ENCODE measurements around the gene RAI1.
A peak's percentile ranks its signal among the peaks of the same experiment; 100 is the strongest.

The RAI1 gene

DNA sequence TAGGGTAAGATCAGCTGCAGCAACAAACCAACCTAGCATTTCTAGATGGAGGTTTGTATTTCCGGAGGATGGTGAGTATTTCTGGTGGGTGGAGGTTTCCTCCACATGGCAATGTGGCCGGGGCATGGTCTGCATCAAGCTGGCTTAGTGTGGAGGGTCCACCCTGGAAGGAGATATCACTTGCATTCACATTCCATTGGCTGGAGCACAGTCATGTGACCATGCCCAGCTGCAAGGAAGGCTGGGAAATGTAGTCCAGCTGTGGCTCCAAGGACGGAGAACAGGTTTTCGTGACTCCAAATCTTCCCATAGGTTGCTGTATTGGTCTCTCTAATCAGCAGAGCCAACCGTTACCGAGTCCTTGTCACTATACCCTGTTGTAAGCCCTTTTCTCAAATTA, 68.7 kb downstream of the RAI1 start (continued):
- TF ChIP-seq, protein P1, sequence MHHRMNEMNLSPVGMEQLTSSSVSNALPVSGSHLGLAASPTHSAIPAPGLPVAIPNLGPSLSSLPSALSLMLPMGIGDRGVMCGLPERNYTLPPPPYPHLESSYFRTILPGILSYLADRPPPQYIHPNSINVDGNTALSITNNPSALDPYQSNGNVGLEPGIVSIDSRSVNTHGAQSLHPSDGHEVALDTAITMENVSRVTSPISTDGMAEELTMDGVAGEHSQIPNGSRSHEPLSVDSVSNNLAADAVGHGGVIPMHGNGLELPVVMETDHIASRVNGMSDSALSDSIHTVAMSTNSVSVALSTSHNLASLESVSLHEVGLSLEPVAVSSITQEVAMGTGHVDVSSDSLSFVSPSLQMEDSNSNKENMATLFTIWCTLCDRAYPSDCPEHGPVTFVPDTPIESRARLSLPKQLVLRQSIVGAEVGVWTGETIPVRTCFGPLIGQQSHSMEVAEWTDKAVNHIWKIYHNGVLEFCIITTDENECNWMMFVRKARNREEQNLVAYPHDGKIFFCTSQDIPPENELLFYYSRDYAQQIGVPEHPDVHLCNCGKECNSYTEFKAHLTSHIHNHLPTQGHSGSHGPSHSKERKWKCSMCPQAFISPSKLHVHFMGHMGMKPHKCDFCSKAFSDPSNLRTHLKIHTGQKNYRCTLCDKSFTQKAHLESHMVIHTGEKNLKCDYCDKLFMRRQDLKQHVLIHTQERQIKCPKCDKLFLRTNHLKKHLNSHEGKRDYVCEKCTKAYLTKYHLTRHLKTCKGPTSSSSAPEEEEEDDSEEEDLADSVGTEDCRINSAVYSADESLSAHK (tag by site-specific recombination; IDR thresholded peaks at IDR 0.05): no peak
- 0 out of 2 replicates have a peak, but pooled peaks have one; percentile 34 for TF ChIP-seq ZFP69B (tag by site-specific recombination; IDR thresholded peaks at IDR 0.05)
- TF ChIP-seq, protein P2, sequence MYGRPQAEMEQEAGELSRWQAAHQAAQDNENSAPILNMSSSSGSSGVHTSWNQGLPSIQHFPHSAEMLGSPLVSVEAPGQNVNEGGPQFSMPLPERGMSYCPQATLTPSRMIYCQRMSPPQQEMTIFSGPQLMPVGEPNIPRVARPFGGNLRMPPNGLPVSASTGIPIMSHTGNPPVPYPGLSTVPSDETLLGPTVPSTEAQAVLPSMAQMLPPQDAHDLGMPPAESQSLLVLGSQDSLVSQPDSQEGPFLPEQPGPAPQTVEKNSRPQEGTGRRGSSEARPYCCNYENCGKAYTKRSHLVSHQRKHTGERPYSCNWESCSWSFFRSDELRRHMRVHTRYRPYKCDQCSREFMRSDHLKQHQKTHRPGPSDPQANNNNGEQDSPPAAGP (tag by site-specific recombination; IDR thresholded peaks at IDR 0.05): peak; percentile 63; the same call in 1 of the 2 replicates
- TF ChIP-seq, protein P3, sequence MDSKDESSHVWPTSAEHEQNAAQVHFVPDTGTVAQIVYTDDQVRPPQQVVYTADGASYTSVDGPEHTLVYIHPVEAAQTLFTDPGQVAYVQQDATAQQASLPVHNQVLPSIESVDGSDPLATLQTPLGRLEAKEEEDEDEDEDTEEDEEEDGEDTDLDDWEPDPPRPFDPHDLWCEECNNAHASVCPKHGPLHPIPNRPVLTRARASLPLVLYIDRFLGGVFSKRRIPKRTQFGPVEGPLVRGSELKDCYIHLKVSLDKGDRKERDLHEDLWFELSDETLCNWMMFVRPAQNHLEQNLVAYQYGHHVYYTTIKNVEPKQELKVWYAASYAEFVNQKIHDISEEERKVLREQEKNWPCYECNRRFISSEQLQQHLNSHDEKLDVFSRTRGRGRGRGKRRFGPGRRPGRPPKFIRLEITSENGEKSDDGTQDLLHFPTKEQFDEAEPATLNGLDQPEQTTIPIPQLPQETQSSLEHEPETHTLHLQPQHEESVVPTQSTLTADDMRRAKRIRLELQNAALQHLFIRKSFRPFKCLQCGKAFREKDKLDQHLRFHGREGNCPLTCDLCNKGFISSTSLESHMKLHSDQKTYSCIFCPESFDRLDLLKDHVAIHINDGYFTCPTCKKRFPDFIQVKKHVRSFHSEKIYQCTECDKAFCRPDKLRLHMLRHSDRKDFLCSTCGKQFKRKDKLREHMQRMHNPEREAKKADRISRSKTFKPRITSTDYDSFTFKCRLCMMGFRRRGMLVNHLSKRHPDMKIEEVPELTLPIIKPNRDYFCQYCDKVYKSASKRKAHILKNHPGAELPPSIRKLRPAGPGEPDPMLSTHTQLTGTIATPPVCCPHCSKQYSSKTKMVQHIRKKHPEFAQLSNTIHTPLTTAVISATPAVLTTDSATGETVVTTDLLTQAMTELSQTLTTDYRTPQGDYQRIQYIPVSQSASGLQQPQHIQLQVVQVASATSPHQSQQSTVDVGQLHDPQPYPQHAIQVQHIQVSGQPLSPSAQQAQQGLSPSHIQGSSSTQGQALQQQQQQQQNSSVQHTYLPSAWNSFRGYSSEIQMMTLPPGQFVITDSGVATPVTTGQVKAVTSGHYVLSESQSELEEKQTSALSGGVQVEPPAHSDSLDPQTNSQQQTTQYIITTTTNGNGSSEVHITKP (tag by site-specific recombination; IDR thresholded peaks at IDR 0.05): peak; percentile 98
- TF ChIP-seq, protein P4, sequence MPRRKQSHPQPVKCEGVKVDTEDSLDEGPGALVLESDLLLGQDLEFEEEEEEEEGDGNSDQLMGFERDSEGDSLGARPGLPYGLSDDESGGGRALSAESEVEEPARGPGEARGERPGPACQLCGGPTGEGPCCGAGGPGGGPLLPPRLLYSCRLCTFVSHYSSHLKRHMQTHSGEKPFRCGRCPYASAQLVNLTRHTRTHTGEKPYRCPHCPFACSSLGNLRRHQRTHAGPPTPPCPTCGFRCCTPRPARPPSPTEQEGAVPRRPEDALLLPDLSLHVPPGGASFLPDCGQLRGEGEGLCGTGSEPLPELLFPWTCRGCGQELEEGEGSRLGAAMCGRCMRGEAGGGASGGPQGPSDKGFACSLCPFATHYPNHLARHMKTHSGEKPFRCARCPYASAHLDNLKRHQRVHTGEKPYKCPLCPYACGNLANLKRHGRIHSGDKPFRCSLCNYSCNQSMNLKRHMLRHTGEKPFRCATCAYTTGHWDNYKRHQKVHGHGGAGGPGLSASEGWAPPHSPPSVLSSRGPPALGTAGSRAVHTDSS (tag by site-specific recombination; IDR thresholded peaks at IDR 0.05): no peak
- TF ChIP-seq, protein P5, sequence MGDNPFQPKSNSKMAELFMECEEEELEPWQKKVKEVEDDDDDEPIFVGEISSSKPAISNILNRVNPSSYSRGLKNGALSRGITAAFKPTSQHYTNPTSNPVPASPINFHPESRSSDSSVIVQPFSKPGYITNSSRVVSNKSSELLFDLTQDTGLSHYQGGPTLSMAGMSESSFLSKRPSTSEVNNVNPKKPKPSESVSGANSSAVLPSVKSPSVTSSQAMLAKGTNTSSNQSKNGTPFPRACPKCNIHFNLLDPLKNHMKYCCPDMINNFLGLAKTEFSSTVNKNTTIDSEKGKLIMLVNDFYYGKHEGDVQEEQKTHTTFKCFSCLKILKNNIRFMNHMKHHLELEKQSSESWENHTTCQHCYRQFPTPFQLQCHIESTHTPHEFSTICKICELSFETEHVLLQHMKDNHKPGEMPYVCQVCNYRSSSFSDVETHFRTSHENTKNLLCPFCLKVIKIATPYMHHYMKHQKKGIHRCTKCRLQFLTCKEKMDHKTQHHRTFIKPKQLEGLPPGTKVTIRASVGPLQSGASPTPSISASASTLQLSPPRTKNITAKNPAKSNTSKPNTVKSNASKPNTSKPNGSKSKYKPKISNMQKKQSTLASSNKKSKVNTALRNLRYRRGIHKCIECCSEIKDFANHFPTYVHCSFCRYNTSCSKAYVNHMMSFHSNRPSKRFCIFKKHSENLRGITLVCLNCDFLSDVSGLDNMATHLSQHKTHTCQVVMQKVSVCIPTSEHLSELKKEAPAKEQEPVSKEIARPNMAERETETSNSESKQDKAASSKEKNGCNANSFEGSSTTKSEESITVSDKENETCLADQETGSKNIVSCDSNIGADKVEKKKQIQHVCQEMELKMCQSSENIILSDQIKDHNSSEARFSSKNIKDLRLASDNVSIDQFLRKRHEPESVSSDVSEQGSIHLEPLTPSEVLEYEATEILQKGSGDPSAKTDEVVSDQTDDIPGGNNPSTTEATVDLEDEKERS (tag by site-specific recombination; IDR thresholded peaks at IDR 0.05): no peak
- TF ChIP-seq, protein P6, sequence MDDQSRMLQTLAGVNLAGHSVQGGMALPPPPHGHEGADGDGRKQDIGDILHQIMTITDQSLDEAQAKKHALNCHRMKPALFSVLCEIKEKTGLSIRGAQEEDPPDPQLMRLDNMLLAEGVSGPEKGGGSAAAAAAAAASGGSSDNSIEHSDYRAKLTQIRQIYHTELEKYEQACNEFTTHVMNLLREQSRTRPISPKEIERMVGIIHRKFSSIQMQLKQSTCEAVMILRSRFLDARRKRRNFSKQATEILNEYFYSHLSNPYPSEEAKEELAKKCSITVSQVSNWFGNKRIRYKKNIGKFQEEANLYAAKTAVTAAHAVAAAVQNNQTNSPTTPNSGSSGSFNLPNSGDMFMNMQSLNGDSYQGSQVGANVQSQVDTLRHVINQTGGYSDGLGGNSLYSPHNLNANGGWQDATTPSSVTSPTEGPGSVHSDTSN (CRISPR knock-in tag; IDR thresholded peaks at IDR 0.05): no peak

DNA sequence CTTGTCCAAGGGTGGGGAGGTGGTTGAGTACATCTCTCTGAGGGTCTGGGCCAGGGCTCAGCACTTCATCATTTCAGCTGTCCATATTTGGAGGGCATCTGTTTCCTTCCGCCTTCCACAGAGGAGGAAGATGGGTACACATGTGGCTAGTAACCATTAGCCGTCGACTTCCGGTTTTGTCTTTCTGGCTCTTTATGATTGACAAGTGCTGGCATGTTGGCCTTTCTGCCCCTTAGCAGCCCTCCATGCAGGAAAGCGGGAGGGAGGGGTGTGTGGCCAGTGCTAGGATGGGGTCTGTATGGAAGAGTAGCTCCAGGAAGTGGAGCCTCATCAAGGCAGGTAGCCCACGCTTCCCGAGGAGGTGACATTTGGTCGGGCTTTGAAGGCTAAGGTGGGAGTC, 69.6 kb downstream of the RAI1 start:
- H3K27ac ChIP-seq (ENCODE audit: extremely low read depth, low read depth, low read length): no peak overlapping the region
- H3K9me3 ChIP-seq (ENCODE audit: control insufficient read depth, insufficient read depth, low read depth, low read length): no peaks in the 10 kb centered on the region
- no peaks in the 10 kb centered on the region for H3K36me3 ChIP-seq (ENCODE audit: control insufficient read depth in 2 of 2, insufficient read depth in 1 of 2, low read length in 2 of 2)
- no peak overlapping the region for H3K4me3 ChIP-seq (ENCODE audit: low read depth, low read length)
- no peak for TF ChIP-seq SALL2 (tag by site-specific recombination; IDR thresholded peaks at IDR 0.05; ENCODE audit: borderline replicate concordance)
- TF ChIP-seq SP2 (tag by site-specific recombination; IDR thresholded peaks at IDR 0.05): 0 out of 2 replicates have a peak, but pooled peaks have one; percentile 28
- 0 out of 2 replicates have a peak, but pooled peaks have one; percentile 14 for TF ChIP-seq ZBTB8A (tag by site-specific recombination; IDR thresholded peaks at IDR 0.05)
- POLR2A ChIA-PET: interaction anchor here (0.6 to 1.1 kb wide), 2 partner anchors 63 to 68 kb away, joined by 4 to 5 read pairs; no protein-coding TSS in a partner anchor
- peaks cover 8% of the 10 kb centered on the region; the same call in 1 of the 2 replicates for H3K4me1 ChIP-seq (ENCODE audit: control insufficient read depth, insufficient read depth, low read length)
- CTCF ChIA-PET: interaction anchor here (0.7 to 1.2 kb wide), 3 partner anchors 10 to 623 kb away, joined by 3 to 4 read pairs (median 3); no protein-coding TSS in a partner anchor

Data from HEK293 (cell line).